ENCODE results near the gene PBRM1. TPM values are rescaled to one million over a fixed set of nuclear protein-coding genes. Genes with fewer than 3 reads are reported as not detected.

The PBRM1 gene
- polyA plus RNA-seq, 1 experiment = 16.5 TPM

DNA sequence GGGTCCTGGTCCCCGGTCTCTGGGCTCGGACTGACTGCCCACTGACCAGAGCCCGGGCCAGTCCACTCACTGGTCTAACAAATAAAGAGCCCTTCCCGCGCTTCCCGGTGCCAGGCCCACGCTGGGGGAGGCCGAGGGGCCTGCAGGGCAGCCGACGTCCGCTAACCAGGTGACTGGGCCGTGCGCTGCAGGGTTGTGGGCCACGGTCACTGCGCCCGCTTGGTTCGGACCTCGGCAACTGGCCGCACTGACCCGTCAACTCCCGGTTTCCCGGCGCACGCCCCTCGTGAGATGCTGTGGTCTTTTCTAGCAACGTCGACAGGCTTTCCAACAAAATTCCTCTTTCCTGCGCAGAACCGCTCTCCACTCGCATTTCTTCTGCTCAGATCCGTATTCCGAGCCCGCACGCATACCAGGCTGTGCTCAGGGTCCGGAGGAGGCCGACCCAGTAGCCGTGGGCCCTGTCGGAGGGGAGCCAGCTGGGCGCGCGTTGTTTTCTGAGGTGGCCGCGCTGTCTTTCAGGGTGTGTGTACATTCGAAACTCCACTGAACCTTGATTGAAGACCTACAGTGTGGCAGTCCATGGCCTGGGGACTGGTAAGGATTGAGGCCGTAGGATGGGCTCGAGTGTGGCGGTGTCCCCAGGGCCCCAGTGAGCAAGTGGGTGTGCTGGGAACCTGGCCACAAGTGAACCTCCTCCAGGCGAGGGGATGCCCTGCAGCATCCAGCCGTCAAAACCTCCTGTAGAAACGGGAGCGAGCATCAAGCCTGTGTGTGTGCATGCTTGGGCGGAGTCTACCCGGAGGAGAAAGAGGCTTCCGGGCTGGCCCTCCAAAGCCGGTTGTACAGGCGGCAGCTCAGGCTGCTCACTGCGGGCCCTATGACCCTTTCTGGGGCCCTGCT, 151.2 kb downstream of the PBRM1 start:
- no peak for DNase-seq (ENCODE audit: low read depth)
- ChIA-PET CTCF (no interaction called here), POLR2A (interaction anchor here (0.7 kb wide), 1 partner anchor 54 kb away, joined by 3 read pairs; no protein-coding TSS in a partner anchor)
- TF ChIP-seq, protein P1, sequence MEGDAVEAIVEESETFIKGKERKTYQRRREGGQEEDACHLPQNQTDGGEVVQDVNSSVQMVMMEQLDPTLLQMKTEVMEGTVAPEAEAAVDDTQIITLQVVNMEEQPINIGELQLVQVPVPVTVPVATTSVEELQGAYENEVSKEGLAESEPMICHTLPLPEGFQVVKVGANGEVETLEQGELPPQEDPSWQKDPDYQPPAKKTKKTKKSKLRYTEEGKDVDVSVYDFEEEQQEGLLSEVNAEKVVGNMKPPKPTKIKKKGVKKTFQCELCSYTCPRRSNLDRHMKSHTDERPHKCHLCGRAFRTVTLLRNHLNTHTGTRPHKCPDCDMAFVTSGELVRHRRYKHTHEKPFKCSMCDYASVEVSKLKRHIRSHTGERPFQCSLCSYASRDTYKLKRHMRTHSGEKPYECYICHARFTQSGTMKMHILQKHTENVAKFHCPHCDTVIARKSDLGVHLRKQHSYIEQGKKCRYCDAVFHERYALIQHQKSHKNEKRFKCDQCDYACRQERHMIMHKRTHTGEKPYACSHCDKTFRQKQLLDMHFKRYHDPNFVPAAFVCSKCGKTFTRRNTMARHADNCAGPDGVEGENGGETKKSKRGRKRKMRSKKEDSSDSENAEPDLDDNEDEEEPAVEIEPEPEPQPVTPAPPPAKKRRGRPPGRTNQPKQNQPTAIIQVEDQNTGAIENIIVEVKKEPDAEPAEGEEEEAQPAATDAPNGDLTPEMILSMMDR (IDR thresholded peaks at IDR 0.05; ENCODE audit: insufficient read depth, low read depth, low read length) = no peak
- Histone ChIP-seq H3K4me3 (ENCODE audit: low read depth, low read length) (peak overlapping the region; percentile 55), H3K36me3 (ENCODE audit: control insufficient read depth, insufficient read depth, low read length) (no peaks in the 10 kb centered on the region), H3K27me3 (ENCODE audit: control insufficient read depth, insufficient read depth, low read length) (no peaks in the 10 kb centered on the region)

DNA sequence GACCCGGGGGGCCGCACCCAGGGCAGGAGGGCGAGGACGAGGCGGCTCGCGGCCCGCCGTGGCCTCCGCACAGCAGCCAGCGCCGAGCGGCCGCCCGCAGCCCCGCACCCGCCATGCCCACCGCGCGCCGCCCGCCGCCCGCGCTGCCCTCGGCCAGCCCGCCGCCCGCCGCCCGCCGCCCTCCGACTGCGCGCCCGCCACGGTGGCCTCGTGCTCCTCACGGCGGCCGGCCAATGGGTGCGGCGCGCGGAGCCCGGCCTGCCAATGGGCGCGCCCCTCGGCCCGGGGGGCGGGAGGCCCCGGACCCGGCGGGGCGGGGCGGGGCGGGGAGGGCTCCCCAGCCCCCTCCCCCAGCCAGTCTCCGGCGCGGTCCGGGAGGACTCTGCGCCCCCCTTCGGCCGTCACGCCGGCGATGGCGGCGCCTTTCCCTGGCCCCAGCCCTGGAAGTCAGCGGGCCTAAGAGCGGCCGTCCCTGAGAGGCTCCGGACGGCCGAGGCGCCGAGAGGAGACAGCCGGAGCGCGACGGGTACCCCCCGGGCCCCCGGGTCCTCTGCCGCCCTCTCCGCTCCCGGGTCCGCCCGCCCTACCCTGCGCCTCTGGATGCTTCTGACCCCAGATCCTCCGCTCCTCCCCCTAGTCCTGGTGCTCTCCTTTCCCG, 152.0 kb downstream of the PBRM1 start, which contains the start of gene NT5DC2:
Gene NT5DC2, minus strand, starts transcription at position 235 of the 658 bp plus-strand sequence. Its CDS starts 120 bp downstream, at position 115.
- ChIA-PET CTCF (no interaction called here), POLR2A (interaction anchor here (0.7 kb wide), 1 partner anchor 54 kb away, joined by 3 read pairs; no protein-coding TSS in a partner anchor)
- Histone ChIP-seq H3K4me3 (ENCODE audit: low read depth, low read length) (peak within 1 kb of the TSS; percentile 78), H3K36me3 (ENCODE audit: control insufficient read depth, insufficient read depth, low read length) (peaks cover 5% of the 10 kb centered on the region), H3K27me3 (ENCODE audit: control insufficient read depth, insufficient read depth, low read length) (no peaks in the 10 kb centered on the region)
- no peak for DNase-seq (ENCODE audit: low read depth)
- TF ChIP-seq, protein P1 (IDR thresholded peaks at IDR 0.05; ENCODE audit: insufficient read depth, low read depth, low read length) = no peak

DNA sequence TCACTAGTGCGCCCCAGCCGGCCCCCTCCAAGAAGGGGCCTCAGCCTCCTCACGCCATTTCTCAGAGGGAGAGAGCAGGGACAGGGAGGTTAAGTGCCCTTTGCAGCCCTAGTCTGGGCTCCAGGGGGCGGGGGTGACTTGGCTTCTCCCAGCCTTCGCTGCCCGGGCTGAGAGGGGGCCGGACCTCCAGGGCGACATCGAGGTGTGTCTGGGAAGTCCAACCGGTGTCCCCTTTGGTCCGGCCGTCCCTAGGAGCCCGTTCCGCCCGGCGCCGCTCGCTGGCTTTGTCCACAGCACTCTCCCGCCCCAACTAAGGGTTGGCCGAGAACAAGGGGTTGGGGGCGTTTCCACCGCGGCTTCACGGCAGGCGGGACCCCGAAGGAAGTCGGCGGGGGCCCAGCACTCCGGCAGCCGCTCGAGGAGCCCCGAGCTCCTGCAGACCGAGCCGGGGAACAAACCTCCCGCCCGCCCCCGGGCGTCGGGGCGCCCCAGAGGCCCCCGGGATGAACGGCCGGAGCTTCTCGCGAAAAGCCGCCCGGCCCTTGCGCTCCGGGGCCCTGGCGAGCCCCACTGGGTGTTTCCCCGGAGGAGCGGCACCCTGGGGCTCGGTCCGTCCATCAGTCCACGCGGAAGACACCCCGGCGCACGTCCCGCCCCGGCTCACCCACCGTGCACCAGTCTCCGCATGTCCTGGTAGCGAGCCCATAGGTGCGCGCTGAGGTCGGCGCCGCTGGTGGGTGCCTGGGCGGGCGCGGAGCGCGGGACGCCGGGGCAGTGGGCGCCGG, 152.7 kb downstream of the PBRM1 start:
- H3K36me3 ChIP-seq (ENCODE audit: control insufficient read depth, insufficient read depth, low read length) = peaks cover 12% of the 10 kb centered on the region
- TF ChIP-seq, protein P1 (IDR thresholded peaks at IDR 0.05; ENCODE audit: insufficient read depth, low read depth, low read length) = no peak
- CTCF ChIA-PET = interaction anchor here (0.7 kb wide), 1 partner anchor 96 kb away, joined by 3 read pairs; no protein-coding TSS in a partner anchor
- POLR2A ChIA-PET = no interaction called here
- no peaks in the 10 kb centered on the region for H3K27me3 ChIP-seq (ENCODE audit: control insufficient read depth, insufficient read depth, low read length)
- DNase-seq (ENCODE audit: low read depth) = no peak
- peak overlapping the region; percentile 78 for H3K4me3 ChIP-seq (ENCODE audit: low read depth, low read length)

DNA sequence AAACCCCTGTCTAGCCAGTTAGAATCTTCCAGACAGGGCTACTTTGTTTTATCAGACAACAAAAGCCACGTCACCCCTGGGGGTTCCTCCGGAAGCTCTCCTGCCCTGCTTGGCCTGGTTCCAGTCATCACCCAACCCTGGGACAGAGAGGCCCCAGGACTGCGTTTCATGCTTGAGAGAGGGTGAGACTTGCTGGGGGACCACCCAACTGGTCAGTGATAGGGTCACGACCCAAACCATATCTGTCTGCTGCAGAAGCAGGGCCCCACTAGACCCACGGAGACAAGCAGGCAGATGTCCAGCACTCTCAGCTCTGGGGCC, 153.2 kb downstream of the PBRM1 start:
- Histone ChIP-seq H3K4me3 (ENCODE audit: low read depth, low read length) (peak overlapping the region; percentile 78), H3K27me3 (ENCODE audit: control insufficient read depth, insufficient read depth, low read length) (no peaks in the 10 kb centered on the region), H3K36me3 (ENCODE audit: control insufficient read depth, insufficient read depth, low read length) (peaks cover 17% of the 10 kb centered on the region)
- no peak for DNase-seq (ENCODE audit: low read depth)
- ChIA-PET CTCF (interaction anchor here (0.7 kb wide), 1 partner anchor 96 kb away, joined by 3 read pairs; no protein-coding TSS in a partner anchor), POLR2A (no interaction called here)
- TF ChIP-seq, protein P1 (IDR thresholded peaks at IDR 0.05; ENCODE audit: insufficient read depth, low read depth, low read length) = no peak

All from BJ (cell line).